ENCODE data around the gene DYRK1A. TPM values are rescaled to one million over a fixed set of nuclear protein-coding genes. Genes with fewer than 3 reads are reported as not detected.
A peak's percentile ranks its signal among the peaks of the same experiment; 100 is the strongest.

DYRK1A gene
- total RNA-seq, 1 experiment from 2014 or later = 49.3 TPM

- ChIA-PET CTCF (no interaction called here), POLR2A (no interaction called here), RAD21 (ENCODE audit: low non-redundant PET in 1 of 2, low total read pairs in 2 of 2, uncharacterized antibody in 2 of 2, unreplicated experiment in 2 of 2) (no interaction called here)
- no peaks in the 10 kb centered on the region for H3K36me3 ChIP-seq (ENCODE audit: control insufficient read depth in 1 of 2, insufficient read depth in 2 of 2, low read length in 2 of 2)
- ATAC-seq (no peak), DNase-seq (ENCODE audit: low read depth, low spot score) (no peak)
- H4K20me1 ChIP-seq (ENCODE audit: insufficient read depth) = no peaks in the 10 kb centered on the region
- H3K9me2 ChIP-seq (ENCODE audit: insufficient read depth) = no peaks in the 10 kb centered on the region
- H3K79me2 ChIP-seq (ENCODE audit: insufficient read depth, low read length) = no peaks in the 10 kb centered on the region
- H2AFZ ChIP-seq (ENCODE audit: low read depth, low read length, poor library complexity, severe bottlenecking) = no peak overlapping the region
- H3K27ac ChIP-seq (ENCODE audit: low read depth, low read length) = no peak overlapping the region
- TF ChIP-seq CTCF (IDR thresholded peaks at IDR 0.05 in 2 of 3, conservative IDR thresholded peaks at IDR 0.05 in 1 of 3; ENCODE audit: borderline replicate concordance in 1 of 3, insufficient read depth in 1 of 3, low read depth in 2 of 3, low read length in 2 of 3) = peak in 1 of 3 experiments; percentile 19; a peak in 1 of 6 replicates
- no peak for TF ChIP-seq TCF7L2 (IDR thresholded peaks at IDR 0.05; ENCODE audit: borderline replicate concordance, extremely low read depth, insufficient read depth, insufficient read length)
- no peak for TF ChIP-seq EGR1 (IDR thresholded peaks at IDR 0.05; ENCODE audit: low read depth)
- no peak for TF ChIP-seq MAX (IDR thresholded peaks at IDR 0.05)
- H3K27me3 ChIP-seq (ENCODE audit: insufficient read depth, low read length) = no peaks in the 10 kb centered on the region
- no peaks in the 10 kb centered on the region for H3K9me3 ChIP-seq (ENCODE audit: control insufficient read depth in 1 of 2, insufficient read depth in 1 of 2, low read depth in 1 of 2, low read length in 2 of 2)
- H3K4me3 ChIP-seq (replicated peaks in 1 of 2; ENCODE audit: low read depth in 1 of 2, low read length in 2 of 2) = no peak overlapping the region
- intact Hi-C loops (cut with micrococcal nuclease) = no loop called here
- peaks cover 0 to 6% of the 10 kb centered on the region in 2 experiments; a peak in 2 of 4 replicates for H3K4me1 ChIP-seq (ENCODE audit: control insufficient read depth in 1 of 2, insufficient read depth in 2 of 2, low read length in 2 of 2)
- no TSS peak for BruUV-seq (replicated peaks)
- H3K4me2 ChIP-seq (ENCODE audit: low read length) = no peak overlapping the region
- H3K9ac ChIP-seq (ENCODE audit: low read length) = no peak overlapping the region
These were observed 179.8 kb downstream of the DYRK1A start for GRCh38 chr21:37546299-37546908.

GRCh38 chr21:37546949-37547614 lies 180.5 kb downstream of the DYRK1A start:
- Histone ChIP-seq H3K9me3 (ENCODE audit: control insufficient read depth in 1 of 2, insufficient read depth in 1 of 2, low read depth in 1 of 2, low read length in 2 of 2) (no peaks in the 10 kb centered on the region), H3K27me3 (ENCODE audit: insufficient read depth, low read length) (no peaks in the 10 kb centered on the region), H3K4me1 (ENCODE audit: control insufficient read depth in 1 of 2, insufficient read depth in 2 of 2, low read length in 2 of 2) (peaks cover 0 to 6% of the 10 kb centered on the region in 2 experiments; a peak in 2 of 4 replicates), H3K4me3 (replicated peaks in 1 of 2; ENCODE audit: low read depth in 1 of 2, low read length in 2 of 2) (no peak overlapping the region), H2AFZ (ENCODE audit: low read depth, low read length, poor library complexity, severe bottlenecking) (no peak overlapping the region), H3K9me2 (ENCODE audit: insufficient read depth) (no peaks in the 10 kb centered on the region), H3K36me3 (ENCODE audit: control insufficient read depth in 1 of 2, insufficient read depth in 2 of 2, low read length in 2 of 2) (no peaks in the 10 kb centered on the region), H4K20me1 (ENCODE audit: insufficient read depth) (no peaks in the 10 kb centered on the region), H3K9ac (ENCODE audit: low read length) (no peak overlapping the region), H3K79me2 (ENCODE audit: insufficient read depth, low read length) (no peaks in the 10 kb centered on the region), H3K27ac (ENCODE audit: low read depth, low read length) (no peak overlapping the region), H3K4me2 (ENCODE audit: low read length) (no peak overlapping the region)
- ChIA-PET RAD21 (ENCODE audit: low non-redundant PET in 1 of 2, low total read pairs in 2 of 2, uncharacterized antibody in 2 of 2, unreplicated experiment in 2 of 2) (no interaction called here), CTCF (no interaction called here), POLR2A (no interaction called here)
- DNase-seq (ENCODE audit: low read depth, low spot score) (no peak), ATAC-seq (no peak)
- intact Hi-C loops (cut with micrococcal nuclease) = no loop called here
- BruUV-seq (replicated peaks) = no TSS peak
- TF ChIP-seq POLR2AphosphoS5 (IDR thresholded peaks at IDR 0.05; ENCODE audit: low read depth, low read length) (no peak), SP1 (IDR thresholded peaks at IDR 0.05; ENCODE audit: low read depth) (no peak), ZBTB33 (IDR thresholded peaks at IDR 0.05; ENCODE audit: extremely low read depth, insufficient replicate concordance, low read length) (no peak), FOSL1 (IDR thresholded peaks at IDR 0.05; ENCODE audit: low read depth) (no peak), EZH2phosphoT487 (IDR thresholded peaks at IDR 0.05; ENCODE audit: borderline replicate concordance) (no peak), SIN3A (IDR thresholded peaks at IDR 0.05; ENCODE audit: low read depth) (no peak), EZH2 (IDR thresholded peaks at IDR 0.05) (no peak), CEBPB (IDR thresholded peaks at IDR 0.05; ENCODE audit: low read depth) (no peak), RAD21 (IDR thresholded peaks at IDR 0.05; ENCODE audit: low read depth) (no peak)
